Ramos (cell line): Measurements from ENCODE around the gene RNF169.

Experiments used
- in situ Hi-C: fragments of 300-500 bp; cut with MboI; formaldehyde crosslinking; loops from one replicate; pipeline ENCODE4 v1.14.3; 2022; ENCODE audit warnings: low sequenced_read_pairs; ENCODE audit not compliant: unreplicated experiment

RNF169 gene

GRCh38 chr11:74748211-74749126 is at the start of gene RNF169:
Gene RNF169 (plus strand): TSS chr11:74748849. CDS start chr11:74748881, 32 bp downstream.
- in situ Hi-C loops: no loop called here

- in situ Hi-C loops: loop anchor here (25.0 kb wide), 1 partner anchor 537 kb away; the partner anchor contains the start of gene TPBGL
Measured at GRCh38 chr11:74699615-74700396, 48.8 kb upstream of the RNF169 start.

- in situ Hi-C loops: loop anchor here (25.0 kb wide), 1 partner anchor 536 kb away; the partner anchor contains the start of gene TPBGL
Measured at GRCh38 chr11:74701351-74701750, 47.3 kb upstream of the RNF169 start.

GRCh38 chr11:74702383-74703007 is 46.2 kb upstream of the RNF169 start:
- in situ Hi-C loops: loop anchor here (25.0 kb wide), 1 partner anchor 535 kb away; the partner anchor contains the start of gene TPBGL

DNA sequence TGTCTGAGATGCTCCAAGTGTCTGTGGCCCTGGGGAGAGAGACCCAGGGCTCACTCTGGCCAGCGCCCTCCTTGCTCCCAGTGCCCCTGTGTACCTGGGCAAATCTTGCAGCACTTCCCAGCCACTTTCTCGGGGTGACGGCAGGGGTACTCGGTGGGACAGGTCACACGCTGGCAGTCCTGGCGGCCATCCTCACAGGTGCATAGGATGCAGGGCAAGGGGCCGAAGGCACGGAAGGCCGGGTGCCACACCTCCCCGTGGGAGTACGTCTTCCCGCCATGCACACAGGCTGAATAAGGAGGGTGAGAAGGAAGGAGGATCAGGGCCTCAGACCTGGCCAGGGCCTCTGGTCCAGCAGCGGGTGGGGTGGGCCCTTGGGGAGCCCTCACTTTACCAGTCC is 45.4 kb upstream of the RNF169 start:
- in situ Hi-C loops: loop anchor here (25.0 kb wide), 1 partner anchor 534 kb away; the partner anchor contains the start of gene TPBGL

- in situ Hi-C loops: loop anchor here (25.0 kb wide), 1 partner anchor 530 kb away; the partner anchor contains the start of gene TPBGL
Measured at GRCh38 chr11:74707182-74707581, 41.5 kb upstream of the RNF169 start.

DNA sequence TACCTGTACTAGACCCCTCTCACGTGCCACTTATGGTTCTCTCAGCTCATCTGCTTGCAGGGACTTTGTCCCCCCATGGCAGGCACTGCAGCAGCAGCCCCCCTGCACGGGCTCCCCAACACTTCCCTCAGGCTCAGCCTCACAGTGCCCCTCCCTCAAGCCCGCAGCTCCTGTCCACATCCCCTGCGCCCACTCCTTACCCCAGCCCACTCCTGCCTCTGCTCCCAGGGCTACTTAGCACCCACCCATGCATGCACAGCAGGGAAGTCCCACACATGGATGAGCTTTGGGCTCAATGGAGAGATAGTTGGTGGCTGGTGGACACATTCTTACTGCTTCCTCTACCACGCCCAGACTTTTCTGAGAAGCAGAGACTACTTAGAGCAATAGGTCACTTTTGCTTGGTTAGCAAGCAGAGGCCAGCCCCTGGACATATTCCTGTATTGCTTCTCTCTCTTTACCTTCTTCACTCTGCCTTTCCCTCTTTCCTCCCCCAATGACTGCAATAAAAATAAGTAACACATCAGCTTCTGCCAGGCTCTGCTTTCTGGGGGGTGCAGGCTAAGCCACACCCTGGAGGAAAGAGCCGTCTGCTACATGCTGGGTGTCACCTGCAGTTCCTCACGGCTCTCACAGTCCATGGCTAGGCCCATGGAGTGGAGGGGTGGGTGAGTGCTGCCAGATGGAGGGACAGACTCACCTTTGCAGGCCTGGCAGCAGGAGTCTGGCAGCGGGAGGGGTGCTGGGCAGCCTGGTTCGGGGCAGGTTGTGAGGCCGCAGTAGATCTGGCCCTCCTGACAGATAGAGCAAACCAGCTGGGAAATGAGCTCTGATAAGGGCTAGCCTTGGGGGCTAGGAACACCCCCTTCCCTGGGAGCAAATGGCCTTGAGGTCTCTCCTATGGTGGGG is 40.8 kb upstream of the RNF169 start:
- in situ Hi-C loops: loop anchor here (25.0 kb wide), 1 partner anchor 529 kb away; the partner anchor contains the start of gene TPBGL

- in situ Hi-C loops: loop anchor here (25.0 kb wide), 1 partner anchor 528 kb away; the partner anchor contains the start of gene TPBGL
Measured at GRCh38 chr11:74709175-74709574, 39.5 kb upstream of the RNF169 start.

DNA sequence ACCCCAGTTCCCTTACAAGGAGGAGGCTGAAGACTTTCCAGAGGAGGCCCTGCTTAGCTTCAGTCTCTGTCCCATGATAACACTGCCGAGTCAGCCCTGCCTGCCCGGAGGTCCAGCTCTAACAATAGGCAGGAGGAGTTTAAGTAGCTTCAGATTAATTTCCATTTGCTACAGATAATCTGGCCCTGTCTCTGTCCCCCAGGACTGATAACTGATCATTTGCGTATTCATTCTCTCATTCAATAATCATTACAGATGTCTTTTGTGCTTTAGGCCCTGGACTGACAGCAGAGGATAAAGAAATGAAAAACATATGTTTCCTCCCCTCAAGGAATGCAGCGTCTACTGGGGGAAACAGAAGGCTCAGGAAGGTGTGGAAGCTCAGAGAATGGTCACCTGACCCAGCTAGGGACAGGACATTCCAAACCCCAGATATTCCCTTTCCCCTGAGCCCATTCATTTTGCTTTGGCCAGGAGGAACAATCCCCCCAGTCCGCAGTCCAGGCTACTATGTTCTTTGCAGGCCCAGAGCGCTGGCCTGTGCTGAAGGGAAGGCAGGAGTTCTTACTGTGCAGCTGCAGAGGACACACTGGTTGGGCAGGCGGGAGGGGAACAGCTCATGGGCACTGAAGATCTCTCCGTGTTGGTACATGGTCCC is 38.2 kb upstream of the RNF169 start:
- in situ Hi-C loops: loop anchor here (25.0 kb wide), 1 partner anchor 527 kb away; the partner anchor contains the start of gene TPBGL

DNA sequence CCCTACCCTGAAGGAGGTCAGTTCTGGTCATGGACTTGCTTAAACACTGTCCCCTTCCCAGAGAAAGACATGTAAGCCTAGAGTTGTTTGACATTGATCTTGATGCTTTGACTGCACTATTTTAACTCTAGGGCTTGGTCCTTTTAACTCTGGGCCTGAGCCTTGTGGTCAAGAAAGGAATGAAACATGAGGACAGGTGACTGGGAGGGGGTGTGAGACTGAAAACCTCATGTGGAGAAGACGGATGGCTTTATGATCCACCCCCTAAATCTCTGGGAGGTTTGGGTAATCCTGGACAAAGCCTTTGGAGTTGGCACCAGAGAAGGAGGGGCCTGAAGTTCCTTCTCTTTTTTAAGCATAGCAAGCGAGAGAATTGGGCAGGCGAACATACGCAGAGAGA is 35.0 kb upstream of the RNF169 start:
- in situ Hi-C loops: loop anchor here (25.0 kb wide), 1 partner anchor 524 kb away; the partner anchor contains the start of gene TPBGL

DNA sequence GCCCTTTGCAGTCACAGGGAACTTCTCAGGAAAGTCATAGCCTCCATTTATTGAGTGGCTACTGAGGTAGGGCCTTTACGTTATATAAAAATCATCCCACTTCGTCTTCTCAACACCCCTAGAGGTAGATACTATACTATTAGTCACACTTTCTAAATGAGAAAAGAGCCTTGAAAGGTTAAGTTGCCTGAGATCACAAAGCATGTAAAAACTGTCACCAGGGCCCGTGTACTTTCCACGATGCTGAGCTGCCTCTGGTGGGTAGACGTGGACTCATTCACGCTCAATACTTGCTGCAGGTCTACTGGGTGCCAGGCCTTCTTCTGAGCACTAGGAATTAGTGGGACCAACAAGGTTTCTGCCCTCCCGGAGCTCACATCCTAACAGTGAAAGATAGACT is 33.7 kb upstream of the RNF169 start:
- in situ Hi-C loops: loop anchor here (25.0 kb wide), 1 partner anchor 522 kb away; the partner anchor contains the start of gene TPBGL

DNA sequence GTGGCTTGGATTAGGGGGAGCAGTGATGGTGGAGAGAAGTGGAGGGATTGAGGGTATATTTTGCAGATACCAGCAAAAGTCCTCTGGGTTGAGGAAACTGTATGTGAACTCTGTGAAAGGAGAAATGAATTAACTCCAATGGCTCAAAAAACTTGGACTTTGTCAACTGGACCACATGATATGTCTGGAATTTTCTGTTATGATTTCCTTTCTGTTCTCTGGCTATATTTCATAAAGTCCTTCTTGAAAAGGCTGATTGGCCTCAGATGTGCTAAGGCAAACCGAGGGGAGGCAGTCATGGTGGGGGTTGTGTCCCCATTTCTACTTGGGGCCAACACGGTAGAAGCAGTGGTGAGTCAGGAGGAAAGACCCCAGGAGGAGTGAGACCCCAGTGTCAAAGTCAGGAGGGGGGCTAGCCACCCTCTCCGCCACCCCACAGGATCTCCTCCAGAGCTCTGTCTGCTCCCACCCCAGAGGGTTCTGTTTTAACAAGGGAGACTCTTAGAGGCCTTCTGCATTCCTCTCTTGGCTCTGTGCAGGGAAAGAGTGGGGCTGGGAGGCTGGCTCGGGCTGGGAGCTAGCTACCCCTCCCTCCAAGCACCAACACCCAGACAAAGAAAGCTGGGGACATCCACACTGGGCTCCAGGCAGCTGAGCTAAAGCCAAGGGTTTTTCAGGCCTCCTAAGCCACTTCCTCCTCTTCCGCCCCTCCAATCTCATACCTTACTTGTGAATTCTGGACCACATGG is 31.3 kb upstream of the RNF169 start:
- in situ Hi-C loops: loop anchor here (25.0 kb wide), 1 partner anchor 520 kb away; the partner anchor contains the start of gene TPBGL

DNA sequence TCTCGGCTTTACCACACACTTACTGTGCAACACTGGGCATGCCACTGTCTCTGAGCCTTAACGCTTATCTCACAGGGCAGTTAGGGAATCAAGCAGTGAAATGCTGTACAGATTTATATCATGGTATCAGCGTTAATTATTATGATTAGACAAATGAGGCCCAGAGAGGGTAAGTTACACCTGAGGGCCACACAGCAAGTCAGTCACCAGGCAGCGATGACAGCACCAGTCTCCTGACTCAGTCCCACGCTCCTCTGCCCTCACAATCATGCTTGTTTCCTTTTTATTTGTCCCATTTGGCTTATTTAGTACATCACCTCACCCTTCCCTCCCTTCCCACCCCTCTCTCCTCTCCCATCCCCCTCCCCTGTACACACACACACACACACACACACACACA is 29.6 kb upstream of the RNF169 start:
- in situ Hi-C loops: loop anchor here (25.0 kb wide), 1 partner anchor 518 kb away; the partner anchor contains the start of gene TPBGL

DNA sequence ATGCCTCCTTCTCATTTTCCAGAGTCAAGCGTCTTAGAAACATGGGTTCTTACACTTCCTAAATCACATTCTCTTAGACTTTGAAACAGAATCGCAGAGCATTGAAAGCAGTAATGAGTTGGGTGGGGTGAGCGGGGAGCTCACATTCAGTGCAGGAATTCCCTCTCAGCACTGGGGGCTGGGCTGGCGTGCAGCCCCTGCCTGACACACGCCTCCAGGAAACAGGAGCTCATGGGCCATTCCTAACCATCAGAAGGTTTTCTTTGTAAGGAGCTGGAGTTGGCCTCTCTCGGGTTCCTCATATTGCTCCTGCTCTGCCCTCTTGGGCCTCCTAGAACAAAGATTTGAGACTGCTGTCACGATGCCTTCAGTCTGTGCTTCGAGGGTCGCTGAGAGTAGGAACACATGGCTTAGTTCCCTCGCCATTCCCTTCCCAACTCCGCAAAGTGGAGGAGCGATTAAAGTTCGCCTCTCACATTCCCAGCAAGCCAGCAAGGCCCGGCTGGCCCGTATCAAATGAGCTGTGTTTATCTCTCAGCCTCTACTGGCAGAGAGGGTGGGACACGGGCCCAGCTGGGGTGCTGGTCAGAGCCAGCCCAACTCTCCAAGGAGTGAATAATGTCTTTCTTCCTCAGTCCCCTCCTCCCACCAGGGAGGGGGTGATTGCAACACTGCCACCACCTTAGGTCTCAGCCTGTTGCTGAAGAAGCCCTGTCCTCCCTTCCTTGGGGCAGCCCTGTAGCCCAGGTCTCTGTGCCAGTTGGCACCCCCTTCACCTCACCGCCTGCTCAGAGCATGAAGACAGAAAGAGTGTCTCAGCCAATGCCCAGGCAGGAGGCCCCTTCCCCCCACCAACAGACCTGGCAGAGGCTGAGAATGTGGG is 27.8 kb upstream of the RNF169 start:
- in situ Hi-C loops: loop anchor here (25.0 kb wide), 1 partner anchor 516 kb away; the partner anchor contains the start of gene TPBGL

DNA sequence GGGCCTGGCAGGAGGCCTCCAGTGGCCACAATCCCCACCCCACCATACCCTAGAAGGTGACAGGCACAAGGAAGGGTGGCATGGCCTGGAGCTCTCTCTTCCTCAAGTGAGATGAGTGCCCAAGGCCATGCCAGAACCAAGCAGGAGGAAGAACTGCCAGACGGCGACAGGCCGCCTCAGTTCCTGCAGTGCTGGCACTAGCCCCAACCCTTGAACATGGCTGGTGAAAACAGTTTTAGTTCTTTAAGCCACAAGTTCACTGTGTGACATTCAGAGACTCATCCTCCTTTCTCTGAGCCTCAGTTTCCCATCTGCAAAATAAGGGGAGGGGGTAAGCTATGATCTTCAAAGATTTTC is 27.2 kb upstream of the RNF169 start:
- in situ Hi-C loops: loop anchor here (25.0 kb wide), 1 partner anchor 516 kb away; the partner anchor contains the start of gene TPBGL

DNA sequence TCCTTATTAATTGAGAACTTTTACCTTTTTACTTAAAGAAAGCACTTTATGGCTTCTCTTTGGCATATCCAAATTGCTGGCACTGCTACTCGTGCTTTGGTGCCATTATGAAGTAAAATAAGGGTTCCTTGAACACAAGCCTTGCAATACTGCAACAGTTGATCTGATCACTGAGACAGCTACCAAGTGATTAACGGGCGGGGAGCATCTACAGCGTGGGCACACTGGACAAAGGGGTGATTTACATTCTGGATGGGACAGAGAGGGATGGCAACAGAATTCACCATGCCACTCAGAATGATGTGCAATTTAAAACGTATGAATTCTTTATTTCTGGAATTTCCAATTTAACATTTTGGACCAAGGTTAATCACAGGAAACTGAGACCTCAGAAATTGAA is 25.1 kb upstream of the RNF169 start:
- in situ Hi-C loops: loop anchor here (25.0 kb wide), 1 partner anchor 514 kb away; the partner anchor contains the start of gene TPBGL
